ENCODE data around the gene FAH.

DNA sequence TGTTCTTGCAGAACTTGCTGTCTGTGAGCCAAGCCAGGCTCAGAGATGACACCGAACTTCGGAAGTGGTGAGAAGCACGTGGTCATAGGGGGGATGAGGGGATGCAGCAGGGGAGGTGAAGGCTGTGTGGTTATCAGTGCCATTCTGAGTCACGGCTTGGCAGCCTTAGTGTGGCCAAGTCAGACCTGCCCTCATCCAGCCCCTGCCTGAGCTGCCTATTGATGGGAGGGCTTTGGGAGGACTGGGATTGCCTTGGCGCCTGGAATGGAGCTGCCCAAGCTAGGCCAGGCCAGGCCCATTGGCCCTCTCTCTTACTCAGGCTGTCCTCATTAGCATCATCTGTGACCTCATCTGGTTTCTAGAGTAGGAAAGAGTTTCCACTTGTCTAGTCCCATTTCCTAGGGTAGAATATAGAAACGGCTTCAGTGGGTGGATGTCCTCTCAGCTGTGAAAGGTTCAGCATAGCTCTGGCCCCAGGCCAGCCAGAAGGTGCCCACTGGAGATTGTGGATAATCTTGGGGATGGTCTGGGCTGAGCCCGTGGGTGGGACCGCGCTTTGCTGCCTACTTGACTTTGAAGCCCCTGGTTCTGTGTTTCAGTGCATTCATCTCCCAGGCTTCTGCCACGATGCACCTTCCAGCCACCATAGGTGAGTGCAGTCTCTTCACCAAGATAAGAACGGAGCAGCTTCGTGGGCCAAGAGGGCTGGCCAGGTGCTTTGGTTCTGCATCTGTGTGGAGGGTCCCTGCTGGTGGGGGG lies 7.2 kb downstream of the FAH start:
- TF ChIP-seq POLR2A (IDR thresholded peaks at IDR 0.05; ENCODE audit: extremely low read depth, insufficient read length) (no peak), CTCF (IDR thresholded peaks at IDR 0.05; ENCODE audit: low read depth, low read length) (no peak)
